Measurements from ENCODE around the gene PSMD6. TPM values are rescaled to one million over a fixed set of nuclear protein-coding genes. Genes with fewer than 3 reads are reported as not detected.

The PSMD6 gene
- total RNA-seq, 1 donor from 2014 or later = 49.2 TPM

DNA sequence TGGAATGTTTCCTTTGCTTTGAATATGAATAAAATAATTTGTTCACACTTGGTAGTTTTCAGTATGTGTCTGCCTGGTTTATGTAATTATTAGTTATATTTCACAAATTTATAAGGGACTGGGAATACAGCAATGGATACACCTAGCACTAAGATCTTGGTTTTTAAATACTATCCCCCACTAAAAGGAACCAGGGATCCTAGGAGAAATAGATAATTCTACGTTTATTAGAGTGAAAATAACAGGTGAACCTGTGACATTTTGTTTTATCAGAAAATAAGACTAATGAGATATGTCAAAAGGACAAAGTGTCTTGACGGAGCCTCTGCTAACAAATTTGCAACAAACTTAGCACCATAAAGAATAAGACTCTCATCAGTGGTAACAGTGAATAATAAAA, 3.4 kb downstream of the PSMD6 start:
- intact Hi-C loops (cut with DNase I) = no loop called here
- ATAC-seq = no peak
- no peak for DNase-seq (ENCODE audit: low spot score)

DNA sequence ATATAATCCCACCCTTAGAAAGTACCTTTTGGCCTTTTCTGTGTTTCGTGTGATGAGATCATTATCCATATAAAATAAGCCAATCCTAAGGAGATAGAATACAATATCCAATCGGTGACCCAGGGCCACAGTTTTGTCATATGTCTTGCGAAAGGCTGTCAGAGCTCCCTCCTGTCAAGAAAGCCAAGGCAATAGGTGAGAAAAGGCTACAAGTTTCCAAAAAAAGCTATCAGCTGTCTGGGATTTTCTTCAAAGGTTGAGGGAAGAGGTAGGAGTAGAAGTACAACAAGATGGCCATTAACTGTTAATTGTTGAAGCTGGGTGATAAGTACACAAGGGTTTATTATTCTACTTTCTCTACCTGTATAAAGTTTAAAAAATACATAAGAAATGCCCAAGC, 4.0 kb downstream of the PSMD6 start:
- intact Hi-C loops (cut with DNase I) = no loop called here
- no peak for ATAC-seq
- no peak for DNase-seq (ENCODE audit: low spot score)

DNA sequence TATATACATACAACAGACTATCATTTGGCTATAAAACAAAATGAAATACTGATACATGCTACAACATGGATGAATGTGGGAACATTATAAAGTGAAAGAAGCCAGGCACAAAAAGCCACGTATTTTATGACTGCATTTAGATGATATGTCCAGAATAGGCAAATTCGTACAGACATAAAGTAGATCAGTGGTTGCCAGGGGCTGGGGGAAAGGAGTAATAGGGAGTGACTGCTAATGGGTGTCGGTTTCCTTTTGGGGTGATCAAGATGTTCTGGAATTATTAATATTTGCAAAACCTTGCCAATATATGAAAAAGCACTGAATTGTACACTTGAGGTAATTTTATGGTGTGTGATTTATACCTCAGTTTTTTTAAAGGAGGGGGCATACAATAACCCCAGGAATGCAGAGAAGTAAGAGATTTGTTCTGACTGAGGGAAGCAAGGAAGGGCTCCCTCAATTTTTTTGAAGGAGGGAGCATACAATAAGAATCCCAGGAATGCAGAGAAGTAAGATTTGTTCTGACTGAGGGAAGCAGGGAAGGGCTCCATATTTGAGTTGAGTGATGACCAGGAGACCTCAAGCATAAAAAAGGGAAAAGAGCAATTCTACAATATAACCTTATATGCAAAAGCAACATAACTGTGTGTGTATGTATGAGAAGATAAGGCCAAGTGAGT, 6.2 kb downstream of the PSMD6 start:
- no peak for DNase-seq (ENCODE audit: low spot score)
- ATAC-seq = no peak
- intact Hi-C loops (cut with DNase I) = no loop called here

DNA sequence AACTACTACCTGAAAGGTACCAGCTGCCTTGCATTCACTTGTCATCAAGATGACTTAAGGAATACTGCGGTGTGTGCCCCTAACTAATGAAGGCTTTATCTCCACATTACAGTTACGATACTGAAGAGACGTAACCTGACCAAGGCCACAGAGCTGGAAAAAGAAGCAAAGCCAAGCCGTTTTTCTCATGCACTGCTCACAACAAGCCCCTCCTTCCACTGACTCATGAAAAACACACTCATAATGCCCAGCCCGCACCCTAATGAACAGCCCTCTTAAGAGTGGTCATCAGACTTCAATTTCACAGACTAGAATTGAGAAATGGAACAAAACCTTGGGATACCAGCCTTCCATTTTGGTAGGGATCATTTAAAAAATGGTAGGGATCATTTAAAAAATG, 11.6 kb downstream of the PSMD6 start:
- intact Hi-C loops (cut with DNase I) = no loop called here
- ATAC-seq (no peak), DNase-seq (ENCODE audit: low spot score) (no peak)

DNA sequence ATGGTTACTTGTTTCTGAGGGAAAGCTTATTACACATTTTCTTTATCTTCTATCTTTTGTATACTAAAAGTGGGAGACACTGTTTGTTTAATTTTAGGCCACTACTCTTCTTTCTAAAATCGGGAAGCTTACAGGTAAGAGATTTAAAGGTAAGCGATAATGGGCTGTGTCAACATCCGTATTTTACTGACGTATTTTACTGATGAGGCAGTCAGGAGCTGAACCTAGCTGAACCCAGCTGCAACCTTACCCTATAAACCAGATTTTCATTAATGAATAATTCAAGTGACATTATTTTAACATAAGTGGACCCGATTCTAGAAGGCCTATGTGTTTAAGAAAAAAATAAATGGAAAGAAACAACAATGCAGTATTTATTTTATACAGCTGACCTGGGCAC, 13.1 kb downstream of the PSMD6 start:
- intact Hi-C loops (cut with DNase I) = no loop called here
- ATAC-seq (no peak), DNase-seq (ENCODE audit: low spot score) (no peak)

DNA sequence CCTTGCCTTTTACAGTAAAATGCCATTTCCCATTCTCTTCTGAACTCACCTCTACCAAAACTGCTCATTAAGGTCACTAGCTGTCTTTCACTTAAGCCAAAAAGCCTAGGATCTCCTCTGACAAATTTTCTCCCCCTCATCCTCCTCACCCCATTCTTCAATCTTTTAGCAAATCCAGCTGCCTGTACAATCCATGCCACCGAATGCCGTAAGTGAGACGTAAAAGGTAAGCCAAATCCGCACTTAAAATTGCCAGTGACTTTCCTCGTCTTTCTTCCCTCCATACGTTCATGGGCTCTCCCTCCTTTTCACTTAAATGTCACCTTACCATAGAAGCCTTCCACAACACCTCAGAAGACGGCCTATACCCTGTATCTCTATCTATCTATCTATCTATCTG, 13.8 kb downstream of the PSMD6 start:
- intact Hi-C loops (cut with DNase I) = no loop called here
- ATAC-seq (no peak), DNase-seq (ENCODE audit: low spot score) (no peak)

DNA sequence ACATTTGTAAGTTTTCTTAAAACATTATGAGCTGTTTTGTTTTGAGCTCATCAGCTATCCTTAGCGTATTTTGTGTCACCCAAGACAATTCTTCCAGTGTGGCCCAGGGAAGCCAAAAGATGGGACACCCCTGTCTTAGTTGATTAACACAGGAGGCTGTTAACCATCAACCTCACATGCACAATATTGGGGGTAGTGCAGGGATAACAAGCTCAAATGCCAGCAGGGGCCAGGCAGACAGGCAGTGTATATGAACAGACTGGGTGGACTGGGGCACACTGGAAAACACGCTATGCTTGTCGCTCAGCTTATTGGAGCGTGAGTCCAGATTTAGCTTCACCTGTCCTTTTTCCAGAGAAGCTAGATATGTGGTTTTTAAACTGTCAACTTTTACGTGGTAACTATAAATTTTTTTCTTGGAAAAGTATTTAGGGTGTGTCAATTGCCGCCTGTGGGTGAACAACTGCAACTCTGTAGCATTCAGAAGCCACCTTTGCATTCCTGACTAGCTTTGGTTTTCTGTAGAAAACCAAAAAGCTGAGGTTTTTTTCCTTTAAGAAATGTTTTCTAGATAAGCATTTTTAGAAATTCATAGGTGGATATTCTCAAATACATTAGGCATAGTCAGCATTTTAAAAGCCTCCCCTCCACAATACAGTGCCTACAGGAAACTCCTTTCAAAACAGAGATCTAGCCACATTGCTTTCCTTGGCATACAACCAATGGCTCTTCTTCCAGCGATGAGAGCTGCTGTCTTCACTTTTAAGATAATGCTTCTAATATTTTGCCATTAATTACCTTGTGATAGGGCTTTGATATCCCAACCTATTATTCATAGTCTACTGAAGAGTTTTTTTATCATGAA, 14.6 kb downstream of the PSMD6 start:
- ATAC-seq (peak; percentile 58), DNase-seq (ENCODE audit: low spot score) (no peak)
- intact Hi-C loops (cut with DNase I) = no loop called here

DNA sequence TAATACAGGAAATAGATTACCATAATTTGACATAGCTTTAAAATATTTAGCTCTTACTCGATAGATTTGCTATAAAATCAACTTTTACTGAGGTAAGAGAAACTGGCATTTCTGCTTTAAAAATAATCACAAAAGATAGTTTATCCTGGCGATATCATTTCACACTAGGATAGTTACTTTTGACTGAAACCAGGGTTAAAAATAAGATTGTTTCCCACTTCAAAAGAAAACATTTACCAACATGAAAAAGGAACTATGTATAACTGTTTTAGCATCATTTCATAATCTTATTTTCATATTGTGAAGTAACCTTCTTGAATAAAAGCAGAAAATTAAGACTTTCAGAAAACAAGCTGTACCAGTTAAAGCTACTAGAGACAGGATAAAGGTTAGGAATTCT, 15.3 kb downstream of the PSMD6 start:
- no peak for ATAC-seq
- DNase-seq (ENCODE audit: low spot score) = no peak
- intact Hi-C loops (cut with DNase I) = no loop called here

DNA sequence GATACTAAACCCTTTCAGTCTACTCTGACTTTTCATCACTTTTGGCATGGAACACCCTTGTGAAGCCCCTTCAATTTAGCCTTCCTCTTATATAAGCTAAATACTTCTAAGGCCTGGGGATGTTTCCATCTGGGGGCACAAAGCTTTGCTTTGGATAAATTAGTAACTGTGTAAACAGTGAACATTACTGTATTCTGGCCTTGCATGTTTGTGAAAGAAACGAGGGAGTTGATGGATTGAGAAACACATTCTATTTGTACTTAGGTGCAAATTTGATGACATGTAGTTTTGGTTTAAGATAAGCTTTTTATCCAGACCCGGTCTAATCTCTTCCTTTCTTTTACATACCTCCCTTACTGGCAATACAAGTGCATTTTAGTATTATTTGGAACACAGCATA, 19.7 kb downstream of the PSMD6 start:
- intact Hi-C loops (cut with DNase I) = no loop called here
- DNase-seq (ENCODE audit: low spot score) = no peak
- ATAC-seq = no peak

DNA sequence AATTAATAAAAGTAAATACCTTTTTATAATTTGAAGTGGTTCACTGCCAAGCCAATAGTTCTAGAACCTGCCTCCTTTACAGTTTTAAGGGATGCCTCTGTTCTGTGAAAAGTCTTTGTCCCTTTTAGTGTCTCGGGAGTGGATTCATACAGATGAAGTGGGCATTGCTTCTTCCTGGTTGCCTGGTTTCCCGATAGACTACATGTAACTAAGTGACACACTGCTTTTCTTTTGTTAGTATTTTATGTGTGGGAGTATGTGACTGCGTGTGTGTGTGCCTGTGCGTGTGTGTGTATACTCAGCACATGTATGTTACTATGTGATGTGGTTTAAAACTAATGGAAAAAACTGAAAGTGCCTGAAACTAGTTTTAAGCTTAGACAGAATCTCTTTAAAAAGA, 21.1 kb downstream of the PSMD6 start:
- intact Hi-C loops (cut with DNase I) = no loop called here
- DNase-seq (ENCODE audit: low spot score) (no peak), ATAC-seq (no peak)

DNA sequence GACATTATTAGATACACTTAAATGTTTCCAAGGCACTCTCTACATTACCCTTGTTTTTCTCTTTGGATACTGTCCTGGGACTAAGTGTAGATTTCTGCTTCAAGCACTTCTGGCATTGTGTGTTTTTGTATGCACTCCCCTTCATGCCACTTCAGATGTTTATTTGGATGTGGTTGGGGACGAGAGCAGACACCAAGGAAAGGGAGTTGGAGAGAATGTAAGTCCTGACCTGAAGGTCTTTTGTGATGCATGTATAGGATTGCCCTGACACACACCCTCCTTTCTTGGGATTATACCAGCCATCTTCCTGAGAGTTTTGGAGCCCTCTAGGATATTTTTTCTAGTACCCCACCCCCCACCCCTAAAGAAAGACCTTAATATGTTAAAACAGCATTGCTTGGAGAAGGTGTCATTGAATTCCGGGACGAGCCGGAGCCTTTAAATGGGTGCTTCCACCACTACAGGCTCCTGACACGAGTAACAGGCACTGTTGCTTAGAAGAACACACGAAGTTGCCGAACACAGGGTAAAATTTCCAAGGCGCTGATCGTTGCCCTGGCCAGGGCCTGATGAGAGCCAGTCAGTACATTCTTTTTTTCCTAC, 22.7 kb downstream of the PSMD6 start:
- ATAC-seq (no peak), DNase-seq (ENCODE audit: low spot score) (no peak)
- intact Hi-C loops (cut with DNase I) = no loop called here

DNA sequence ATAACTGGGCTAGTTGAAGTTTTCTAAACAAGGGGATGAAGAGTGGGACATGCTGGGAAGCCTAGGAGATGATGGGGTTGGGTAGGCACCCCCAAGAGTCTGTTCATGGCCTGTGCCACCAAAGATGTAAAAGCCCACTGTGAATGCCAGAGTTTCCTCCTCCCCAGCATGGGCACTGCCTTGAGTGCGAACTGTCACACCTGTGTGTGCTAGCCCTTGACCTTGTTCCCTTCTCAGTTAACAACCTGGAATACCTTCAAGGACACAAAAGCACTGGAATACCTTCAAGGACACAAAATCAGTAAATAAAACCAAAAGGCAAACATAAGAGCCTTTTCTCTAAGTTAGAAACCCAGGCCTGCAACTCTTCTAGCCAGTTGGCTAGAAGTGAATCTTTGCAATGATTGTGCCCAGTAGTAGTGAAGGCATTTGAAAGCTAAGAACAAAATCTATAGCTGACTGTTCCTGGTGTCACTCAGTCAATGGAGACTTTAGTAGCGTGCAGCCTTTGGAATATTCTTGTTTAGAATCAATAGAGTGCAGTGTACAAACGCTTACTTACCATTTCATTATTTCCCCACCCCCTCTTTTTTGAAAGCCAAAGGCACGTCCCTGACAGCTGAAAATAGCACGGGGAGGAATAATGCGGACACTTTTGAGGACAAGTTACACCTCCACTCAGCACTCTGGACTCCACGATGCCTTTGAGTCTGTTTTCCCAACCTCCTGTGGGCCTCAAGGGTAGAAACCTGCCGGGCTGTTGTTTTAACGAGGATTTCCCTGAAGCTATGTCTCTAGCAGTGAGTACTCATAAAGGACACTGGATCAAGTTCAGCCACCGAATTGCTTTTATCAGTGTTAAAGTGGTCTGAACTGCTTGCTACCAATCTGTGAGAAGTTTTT, 24.2 kb downstream of the PSMD6 start:
- intact Hi-C loops (cut with DNase I) = no loop called here
- no peak for ATAC-seq

DNA sequence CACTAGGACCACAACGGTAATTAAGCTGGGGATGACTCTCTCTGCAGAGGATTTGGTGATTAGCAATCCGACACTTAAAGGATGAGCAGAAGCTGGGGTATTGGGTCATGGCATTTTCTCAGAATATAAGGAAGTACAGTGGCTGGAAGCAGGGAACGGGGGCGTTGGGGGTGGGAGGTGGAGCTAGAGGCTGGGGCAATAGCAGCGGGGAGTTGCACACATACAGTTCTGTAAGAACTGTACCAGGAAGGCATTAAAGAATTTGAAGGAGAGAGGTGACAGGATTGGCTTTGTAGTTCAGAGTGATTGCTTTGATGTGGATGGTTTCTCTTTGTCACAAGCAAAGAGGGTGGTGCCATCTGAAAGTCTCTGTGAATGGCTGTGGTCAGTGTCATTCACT, 28.2 kb downstream of the PSMD6 start:
- DNase-seq (ENCODE audit: low spot score) (no peak), ATAC-seq (no peak)
- intact Hi-C loops (cut with DNase I) = no loop called here

More for the DNA sequence above, 24.2 kb downstream of the PSMD6 start:
- DNase-seq (ENCODE audit: low spot score) = no peak

DNA sequence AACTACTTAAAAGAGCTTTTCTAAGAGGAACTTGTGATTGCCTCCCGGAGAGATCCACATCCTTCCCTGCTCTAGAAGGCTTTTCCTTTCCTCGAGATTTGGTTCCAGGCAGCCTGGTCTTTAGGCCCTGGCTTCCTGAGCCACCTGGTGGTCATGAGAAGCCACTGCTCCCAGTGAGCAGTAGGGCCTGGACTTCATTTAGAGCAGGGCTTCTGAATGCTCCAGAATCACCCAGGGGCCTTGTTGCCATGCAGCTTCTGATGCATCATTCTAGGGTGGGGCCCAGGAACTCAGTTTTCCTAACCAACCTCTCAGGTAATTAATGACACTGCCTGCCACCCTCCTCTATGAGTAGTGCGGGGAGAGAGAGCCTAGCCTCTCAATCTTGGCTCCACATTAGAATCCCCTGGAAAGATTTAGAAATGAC, 29.6 kb downstream of the PSMD6 start:
- peak; percentile 75 for DNase-seq (ENCODE audit: low spot score)
- intact Hi-C loops (cut with DNase I) = no loop called here
- peak; percentile 92 for ATAC-seq

DNA sequence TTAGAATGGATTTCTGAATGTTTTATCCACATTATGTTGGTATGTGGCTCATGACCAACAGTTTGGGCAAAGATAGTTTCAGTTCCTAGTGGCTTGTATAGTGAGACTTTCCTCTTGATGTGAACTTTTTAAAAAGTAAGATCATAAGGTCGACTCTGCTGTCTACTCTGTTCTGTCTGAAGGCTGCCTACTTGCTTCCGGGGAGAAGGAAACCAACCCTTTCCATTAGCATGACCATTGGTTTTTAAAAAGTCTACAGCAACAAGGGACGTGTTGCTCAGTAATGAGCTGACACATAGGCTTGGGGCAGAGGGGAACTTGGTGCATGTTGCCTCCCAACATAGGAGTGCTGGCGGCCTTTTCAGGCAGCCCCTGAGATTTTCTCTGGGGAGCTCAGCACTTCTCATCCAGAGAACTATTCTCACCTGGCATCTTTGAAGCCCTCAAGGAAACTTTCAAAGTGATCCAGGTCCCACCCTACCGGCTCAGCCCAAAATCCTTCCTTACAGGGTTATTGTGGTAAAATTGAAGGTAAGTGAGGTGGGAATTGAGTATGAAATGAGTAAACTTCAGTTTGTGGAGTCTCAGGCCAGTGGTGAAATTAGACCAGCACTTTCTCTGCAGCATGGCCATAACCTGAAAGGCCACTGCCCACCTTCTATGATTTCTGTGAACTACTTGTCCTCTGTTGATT, 30.6 kb downstream of the PSMD6 start:
- DNase-seq (ENCODE audit: low spot score) = no peak
- intact Hi-C loops (cut with DNase I) = no loop called here
- no peak for ATAC-seq

DNA sequence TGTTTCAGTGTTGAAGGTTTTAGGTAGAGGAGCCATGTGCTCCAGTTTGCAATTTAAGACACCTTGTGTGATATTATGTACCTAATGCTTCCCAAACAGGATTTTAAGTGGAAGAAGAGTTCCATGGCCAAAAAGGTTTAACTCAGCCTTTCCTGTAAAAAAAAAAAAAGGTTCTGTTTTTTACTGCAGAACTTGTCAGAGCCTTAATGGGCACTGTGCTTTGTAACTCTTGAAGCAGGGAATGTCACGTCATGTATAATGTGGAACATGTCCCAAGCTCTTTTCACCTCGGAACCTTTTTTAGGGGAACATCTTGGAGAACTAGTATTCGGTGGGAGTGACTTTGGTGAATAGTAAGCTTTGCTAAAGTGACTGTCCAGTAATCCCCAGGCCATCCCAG, 31.6 kb downstream of the PSMD6 start:
- DNase-seq (ENCODE audit: low spot score) (no peak), ATAC-seq (no peak)
- intact Hi-C loops (cut with DNase I) = no loop called here

DNA sequence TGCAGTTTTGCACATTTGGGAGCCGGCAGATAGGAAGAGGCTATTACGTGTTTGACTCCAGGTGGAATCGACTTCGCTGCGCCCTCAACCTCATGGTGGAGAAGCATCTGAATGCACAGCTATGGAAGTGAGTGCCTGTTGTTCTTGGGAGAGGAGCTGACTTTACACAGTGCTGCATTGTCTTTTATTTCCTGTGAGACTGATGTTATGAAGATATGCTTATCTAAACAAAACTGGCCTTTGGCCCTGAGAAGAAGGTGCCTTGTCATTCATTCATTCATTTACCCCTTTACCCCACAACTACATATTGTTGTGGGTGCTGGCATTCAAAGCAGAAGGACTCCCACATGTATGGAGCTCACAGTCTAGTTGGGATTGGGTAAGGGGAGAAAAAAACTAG, 32.6 kb downstream of the PSMD6 start:
- DNase-seq (ENCODE audit: low spot score) (no peak), ATAC-seq (peak; percentile 30)
- intact Hi-C loops (cut with DNase I) = no loop called here

DNA sequence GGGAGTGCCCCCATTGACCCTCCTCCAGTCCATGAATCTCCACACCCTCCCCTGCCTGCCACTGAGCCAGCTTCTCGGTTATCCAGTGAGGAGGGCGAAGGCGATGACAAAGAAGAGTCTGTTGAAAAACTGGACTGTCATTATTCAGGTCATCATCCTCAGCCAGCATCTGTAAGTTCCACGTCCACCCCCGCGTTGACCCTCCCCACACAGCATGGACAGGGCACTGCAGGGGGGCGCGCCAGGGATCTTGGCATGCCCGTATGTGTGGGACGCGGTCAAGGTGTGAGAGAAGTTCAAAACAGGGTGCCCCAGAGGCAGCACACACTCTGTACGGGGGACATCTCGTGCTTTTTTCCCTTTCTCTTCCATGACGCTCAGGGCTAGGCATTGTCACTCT, 33.1 kb downstream of the PSMD6 start:
- ATAC-seq (no peak), DNase-seq (ENCODE audit: low spot score) (no peak)
- intact Hi-C loops (cut with DNase I) = no loop called here

DNA sequence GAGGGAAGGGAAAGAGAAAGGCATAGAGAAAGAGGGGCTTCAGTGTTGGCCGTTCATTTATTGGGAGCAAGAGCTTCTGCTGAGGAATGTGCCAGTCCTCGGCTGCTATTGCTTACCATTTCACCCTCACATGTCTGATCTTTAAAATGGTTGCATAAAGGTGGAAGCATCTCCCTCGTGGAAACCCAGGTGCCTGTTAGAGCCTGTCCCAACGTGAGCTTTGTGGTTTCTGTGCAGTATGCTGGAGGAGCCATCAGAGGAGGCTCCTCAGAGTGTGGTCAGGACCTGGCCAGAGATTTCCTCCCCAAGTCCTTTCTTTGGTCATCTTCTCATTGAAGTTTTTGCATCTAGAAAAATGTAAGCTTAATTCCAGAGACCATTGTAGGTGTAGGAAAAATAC, 34.4 kb downstream of the PSMD6 start:
- ATAC-seq = no peak
- intact Hi-C loops (cut with DNase I) = no loop called here
- no peak for DNase-seq (ENCODE audit: low spot score)

Measured in sciatic nerve (tissue), 2 donors.